ENCODE results near the gene FGF3.

DNA sequence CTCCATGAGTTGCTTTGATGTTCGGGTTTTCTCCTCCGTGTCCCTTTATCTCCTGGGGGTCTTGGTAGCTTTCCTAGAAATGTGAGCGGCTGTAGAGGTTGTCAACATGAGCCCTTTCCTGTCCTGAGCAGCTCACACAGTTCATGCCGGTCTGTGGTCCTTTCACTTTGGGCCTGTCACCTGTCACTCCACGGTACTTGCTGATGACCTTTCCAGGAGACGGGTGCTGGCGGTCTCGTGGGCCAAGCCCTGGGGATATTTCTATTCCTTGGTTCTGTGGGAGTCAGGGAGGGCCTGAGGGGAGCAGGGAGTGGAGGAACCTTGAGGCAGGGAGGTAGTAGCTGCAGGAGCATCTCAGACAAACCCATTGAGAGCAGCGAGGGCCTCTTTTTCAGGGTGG is 23.2 kb downstream of the FGF3 start:
- TF ChIP-seq CTCF (IDR thresholded peaks at IDR 0.05 in 4 of 5, conservative IDR thresholded peaks at IDR 0.05 in 1 of 5), result no peak
- no peak for TF ChIP-seq POLR2A (IDR thresholded peaks at IDR 0.05)

All from gastrocnemius medialis (tissue), 4 donors.